ENCODE measurements around the gene GDPD1. TPM values are rescaled to one million over a fixed set of nuclear protein-coding genes. Genes with fewer than 3 reads are reported as not detected.

The GDPD1 gene
- polyA plus RNA-seq, 2 of the 4 experiments (the other 2 are of a cell fraction): 2.4 to 6.7 TPM

GRCh38 chr17:59202320-59202719 lies 18.0 kb upstream of the GDPD1 start:
- no peak for FAIRE-seq
- TF ChIP-seq CTCF (IDR thresholded peaks at IDR 0.05) (no peak), EHF (CRISPR knock-in tag; IDR thresholded peaks at IDR 0.05) (no peak), RAD21 (conservative IDR thresholded peaks at IDR 0.05 in 1 of 2, IDR thresholded peaks at IDR 0.05 in 1 of 2) (no peak)

GRCh38 chr17:59219370-59219769 lies 941 bp upstream of the GDPD1 start:
- peak overlapping the region in 1 of 2 experiments; percentile 85; a peak in 1 of 6 replicates for H3K27ac ChIP-seq
- no peaks in the 10 kb centered on the region for H3K9me3 ChIP-seq
- no peak for DNase-seq (ENCODE audit: low read depth in 1 of 2, low spot score in 1 of 2)
- CTCF ChIA-PET: interaction anchor here (1.0 to 1.2 kb wide), 3 partner anchors 8 to 177 kb away, joined by 4 to 13 read pairs (median 4); no protein-coding TSS in a partner anchor
- no peak for TF ChIP-seq MYC (IDR thresholded peaks at IDR 0.05; ENCODE audit: borderline replicate concordance, low read length)
- no peak for TF ChIP-seq FOXS1 (CRISPR knock-in tag; IDR thresholded peaks at IDR 0.05)
- no peak for TF ChIP-seq PHF8 (IDR thresholded peaks at IDR 0.05; ENCODE audit: borderline replicate concordance, low read depth)
- no peak for TF ChIP-seq CBX8 (IDR thresholded peaks at IDR 0.05)
- TF ChIP-seq CTCF (IDR thresholded peaks at IDR 0.05): no peak
- TF ChIP-seq, protein P1, sequence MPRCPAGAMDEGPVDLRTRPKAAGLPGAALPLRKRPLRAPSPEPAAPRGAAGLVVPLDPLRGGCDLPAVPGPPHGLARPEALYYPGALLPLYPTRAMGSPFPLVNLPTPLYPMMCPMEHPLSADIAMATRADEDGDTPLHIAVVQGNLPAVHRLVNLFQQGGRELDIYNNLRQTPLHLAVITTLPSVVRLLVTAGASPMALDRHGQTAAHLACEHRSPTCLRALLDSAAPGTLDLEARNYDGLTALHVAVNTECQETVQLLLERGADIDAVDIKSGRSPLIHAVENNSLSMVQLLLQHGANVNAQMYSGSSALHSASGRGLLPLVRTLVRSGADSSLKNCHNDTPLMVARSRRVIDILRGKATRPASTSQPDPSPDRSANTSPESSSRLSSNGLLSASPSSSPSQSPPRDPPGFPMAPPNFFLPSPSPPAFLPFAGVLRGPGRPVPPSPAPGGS (IDR thresholded peaks at IDR 0.05): no peak
- TF ChIP-seq RFX5 (IDR thresholded peaks at IDR 0.05): no peak
- TF ChIP-seq TFCP2L1 (CRISPR knock-in tag; IDR thresholded peaks at IDR 0.05): no peak
- TF ChIP-seq, protein P2, sequence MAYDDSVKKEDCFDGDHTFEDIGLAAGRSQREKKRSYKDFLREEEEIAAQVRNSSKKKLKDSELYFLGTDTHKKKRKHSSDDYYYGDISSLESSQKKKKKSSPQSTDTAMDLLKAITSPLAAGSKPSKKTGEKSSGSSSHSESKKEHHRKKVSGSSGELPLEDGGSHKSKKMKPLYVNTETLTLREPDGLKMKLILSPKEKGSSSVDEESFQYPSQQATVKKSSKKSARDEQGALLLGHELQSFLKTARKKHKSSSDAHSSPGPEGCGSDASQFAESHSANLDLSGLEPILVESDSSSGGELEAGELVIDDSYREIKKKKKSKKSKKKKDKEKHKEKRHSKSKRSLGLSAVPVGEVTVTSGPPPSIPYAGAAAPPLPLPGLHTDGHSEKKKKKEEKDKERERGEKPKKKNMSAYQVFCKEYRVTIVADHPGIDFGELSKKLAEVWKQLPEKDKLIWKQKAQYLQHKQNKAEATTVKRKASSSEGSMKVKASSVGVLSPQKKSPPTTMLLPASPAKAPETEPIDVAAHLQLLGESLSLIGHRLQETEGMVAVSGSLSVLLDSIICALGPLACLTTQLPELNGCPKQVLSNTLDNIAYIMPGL (CRISPR knock-in tag; IDR thresholded peaks at IDR 0.05; ENCODE audit: borderline replicate concordance): no peak
- no peak for TF ChIP-seq ZNF302 (CRISPR knock-in tag; IDR thresholded peaks at IDR 0.05)
- TF ChIP-seq RAD21 (conservative IDR thresholded peaks at IDR 0.05 in 1 of 2, IDR thresholded peaks at IDR 0.05 in 1 of 2): no peak
- H3K4me2 ChIP-seq: peak overlapping the region; percentile 84; the same call in 2 of the 3 replicates
- FAIRE-seq: no peak
- POLR2A ChIA-PET: interaction anchor here (0.9 to 3.4 kb wide), 2 partner anchors 9 to 64 kb away, joined by 4 to 28 read pairs; partner anchors contain the start of genes SKA2 and SMG8
- H3K4me1 ChIP-seq: peaks cover 17% of the 10 kb centered on the region
- WGBS (ENCODE audit: missing lambda C conversion rate): 92% methylated on average over 16 of the region's 16 CpGs
- no peak for ATAC-seq
- H3K4me3 ChIP-seq: no peak overlapping the region

More at GRCh38 chr17:59202320-59202719, 18.0 kb upstream of the GDPD1 start:
- no peak overlapping the region for H3K27ac ChIP-seq
- no peaks in the 10 kb centered on the region for H3K4me1 ChIP-seq
- 89% methylated on average over 1 of the region's 1 CpG for WGBS (ENCODE audit: missing lambda C conversion rate)
- H3K4me2 ChIP-seq: no peak overlapping the region
- no peak for DNase-seq (ENCODE audit: low read depth in 1 of 2, low spot score in 1 of 2)
- no peaks in the 10 kb centered on the region for H3K9me3 ChIP-seq
- no peak overlapping the region for H3K4me3 ChIP-seq
- ChIA-PET CTCF (no interaction called here), POLR2A (no interaction called here)
- no peak for ATAC-seq

- POLR2A ChIA-PET: interaction anchor here (0.9 to 3.4 kb wide), 3 partner anchors 10 to 91 kb away, joined by 4 to 28 read pairs (median 5); partner anchors contain the start of genes SKA2 and SMG8
- ATAC-seq: peak in 1 of 2 experiments; percentile 1; a peak in 2 of 6 replicates
- Histone ChIP-seq H3K9me3 (no peaks in the 10 kb centered on the region), H3K4me3 (peak overlapping the region; percentile 76), H3K4me2 (peak overlapping the region; percentile 84), H3K4me1 (peaks cover 17% of the 10 kb centered on the region), H3K27ac (peak overlapping the region; percentile 64 to 85)
- WGBS (ENCODE audit: missing lambda C conversion rate): 30% methylated on average over 7 of the region's 7 CpGs
- DNase-seq (ENCODE audit: low read depth in 1 of 2, low spot score in 1 of 2): no peak
- CTCF ChIA-PET: interaction anchor here (0.6 to 1.2 kb wide), 12 partner anchors 9 to 176 kb away, joined by 3 to 13 read pairs (median 3); no protein-coding TSS in a partner anchor
- FAIRE-seq: no peak
- no peak for TF ChIP-seq MAFK (IDR thresholded peaks at IDR 0.05; ENCODE audit: partially characterized antibody)
- TF ChIP-seq FOSL2 (IDR thresholded peaks at IDR 0.05): no peak
- TF ChIP-seq FOSL2 (CRISPR knock-in tag; IDR thresholded peaks at IDR 0.05): no peak
- TF ChIP-seq MAZ (IDR thresholded peaks at IDR 0.05; ENCODE audit: borderline replicate concordance, low read depth, low read length): no peak
- TF ChIP-seq MYC (IDR thresholded peaks at IDR 0.05; ENCODE audit: borderline replicate concordance, low read length): no peak
- TF ChIP-seq CEBPB (IDR thresholded peaks at IDR 0.05): no peak
- TF ChIP-seq, protein P3, sequence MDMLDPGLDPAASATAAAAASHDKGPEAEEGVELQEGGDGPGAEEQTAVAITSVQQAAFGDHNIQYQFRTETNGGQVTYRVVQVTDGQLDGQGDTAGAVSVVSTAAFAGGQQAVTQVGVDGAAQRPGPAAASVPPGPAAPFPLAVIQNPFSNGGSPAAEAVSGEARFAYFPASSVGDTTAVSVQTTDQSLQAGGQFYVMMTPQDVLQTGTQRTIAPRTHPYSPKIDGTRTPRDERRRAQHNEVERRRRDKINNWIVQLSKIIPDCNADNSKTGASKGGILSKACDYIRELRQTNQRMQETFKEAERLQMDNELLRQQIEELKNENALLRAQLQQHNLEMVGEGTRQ (IDR thresholded peaks at IDR 0.05): no peak
- TF ChIP-seq, protein P4, sequence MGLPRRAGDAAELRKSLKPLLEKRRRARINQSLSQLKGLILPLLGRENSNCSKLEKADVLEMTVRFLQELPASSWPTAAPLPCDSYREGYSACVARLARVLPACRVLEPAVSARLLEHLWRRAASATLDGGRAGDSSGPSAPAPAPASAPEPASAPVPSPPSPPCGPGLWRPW (IDR thresholded peaks at IDR 0.05): no peak
- no peak for TF ChIP-seq GATA3 (IDR thresholded peaks at IDR 0.05; ENCODE audit: borderline replicate concordance)
- TF ChIP-seq HOXA7 (CRISPR knock-in tag; IDR thresholded peaks at IDR 0.05): no peak
- TF ChIP-seq, protein P1 (IDR thresholded peaks at IDR 0.05): no peak
- no peak for TF ChIP-seq EP300 (IDR thresholded peaks at IDR 0.05)
- TF ChIP-seq RCOR1 (IDR thresholded peaks at IDR 0.05; ENCODE audit: low read depth, low read length): no peak
These were observed 351 bp upstream of the GDPD1 start for GRCh38 chr17:59219992-59220327.

Data from A549 (cell line).